GM12891 (cell line): ENCODE measurements around the gene ACER3.
A peak's percentile ranks its signal among the peaks of the same experiment; 100 is the strongest.

Source experiments
- DNase-seq: peaks from one replicate; pipeline ENCODE4 v3.0.0; 2011; ENCODE audit warnings: low spot score; ENCODE audit not compliant: insufficient read length
- FAIRE-seq: peaks from 2 replicates; lab custom pipeline; 2011; peaks lifted over from hg19 to GRCh38; lab: Jason Lieb, UNC
- PAX5 ChIP-seq: IDR thresholded peaks from 2 replicates; pipeline ENCODE4 v1.6.1; 2011; ENCODE audit warnings: low read length, moderate library complexity, mild to moderate bottlenecking; ENCODE audit not compliant: insufficient read depth, severe bottlenecking
- POLR2A ChIP-seq: IDR thresholded peaks from 2 replicates; pipeline ENCODE4 v1.6.1; 2011; ENCODE audit warnings: low read depth, low read length, control low read depth
- POLR2AphosphoS5 ChIP-seq: IDR thresholded peaks from 2 replicates; pipeline ENCODE4 v1.6.1; 2011; ENCODE audit warnings: low read depth, low read length, control low read depth
- POU2F2 ChIP-seq: IDR thresholded peaks from 2 replicates; pipeline ENCODE4 v1.6.1; 2011; ENCODE audit warnings: low read depth, mild to moderate bottlenecking, control low read depth, low read length, moderate library complexity
- SPI1 ChIP-seq: IDR thresholded peaks from 2 replicates; pipeline ENCODE4 v1.6.1; 2011; ENCODE audit warnings: low read depth, low read length, control low read depth
- TAF1 ChIP-seq: IDR thresholded peaks from 2 replicates; pipeline ENCODE4 v1.6.1; 2011; ENCODE audit warnings: low read depth, low read length, control low read depth

Gene ACER3

GRCh38 chr11:77019976-77020595 lies 159.4 kb downstream of the ACER3 start:
- FAIRE-seq (no peak), DNase-seq (no peak)
- TF ChIP-seq SPI1 (no peak), TAF1 (no peak), PAX5 (no peak), POU2F2 (no peak), POLR2AphosphoS5 (no peak), POLR2A (no peak)

DNA sequence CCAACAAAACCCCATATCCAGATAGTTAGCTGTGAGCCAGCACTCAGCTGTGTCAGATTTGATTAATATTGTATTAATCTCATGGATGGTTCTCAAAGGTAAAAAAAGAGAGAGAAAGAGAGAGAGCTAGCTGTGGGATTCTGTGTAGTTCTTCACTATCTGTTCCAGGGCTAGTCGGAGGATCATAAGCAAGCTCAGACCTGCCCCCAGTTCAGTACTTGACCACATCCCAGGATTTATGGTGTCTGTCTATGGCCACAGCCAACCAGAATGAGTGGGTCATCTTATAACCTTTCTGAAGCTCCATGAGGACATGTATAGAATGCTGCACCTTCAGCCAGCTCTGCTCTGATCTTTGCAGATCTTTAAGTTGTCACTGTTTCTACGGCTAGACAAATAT lies 160.0 kb downstream of the ACER3 start:
- FAIRE-seq (no peak), DNase-seq (no peak)
- no peak for TF ChIP-seq PAX5
- TF ChIP-seq POLR2A = no peak
- no peak for TF ChIP-seq TAF1
- no peak for TF ChIP-seq SPI1
- TF ChIP-seq POLR2AphosphoS5 = no peak
- TF ChIP-seq POU2F2 = no peak

GRCh38 chr11:77024745-77025144 lies 164.0 kb downstream of the ACER3 start:
- DNase-seq (no peak), FAIRE-seq (peak; percentile 75)
- TF ChIP-seq PAX5 (no peak), POLR2AphosphoS5 (no peak), SPI1 (no peak), POLR2A (no peak), POU2F2 (no peak), TAF1 (no peak)

DNA sequence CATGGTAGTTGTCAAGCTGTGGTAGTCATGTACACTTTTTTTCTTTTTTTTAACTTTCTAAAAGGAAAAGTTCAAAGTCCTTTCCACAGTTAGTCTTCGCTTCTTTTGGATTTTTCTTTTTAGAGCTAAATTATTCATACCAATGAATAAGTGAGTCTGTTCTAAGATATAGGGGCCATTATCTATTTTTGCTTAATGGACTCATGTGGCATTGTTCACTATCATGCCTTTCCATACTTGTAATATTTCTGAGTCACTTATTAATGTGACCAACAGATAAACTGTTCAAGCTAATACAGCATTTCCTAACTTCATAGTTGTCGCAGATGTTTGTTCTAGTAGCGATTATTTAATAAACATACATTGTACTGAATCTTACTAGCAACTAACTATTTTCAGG lies 165.5 kb downstream of the ACER3 start:
- FAIRE-seq = no peak
- TF ChIP-seq PAX5 = no peak
- no peak for TF ChIP-seq TAF1
- TF ChIP-seq SPI1 = no peak
- TF ChIP-seq POLR2AphosphoS5 = no peak
- TF ChIP-seq POU2F2 = no peak
- TF ChIP-seq POLR2A = no peak
- no peak for DNase-seq

GRCh38 chr11:77026743-77027142 lies 166.0 kb downstream of the ACER3 start:
- FAIRE-seq (no peak), DNase-seq (no peak)
- no peak for TF ChIP-seq SPI1
- no peak for TF ChIP-seq POLR2AphosphoS5
- no peak for TF ChIP-seq POLR2A
- TF ChIP-seq PAX5 = no peak
- TF ChIP-seq POU2F2 = no peak
- TF ChIP-seq TAF1 = no peak

DNA sequence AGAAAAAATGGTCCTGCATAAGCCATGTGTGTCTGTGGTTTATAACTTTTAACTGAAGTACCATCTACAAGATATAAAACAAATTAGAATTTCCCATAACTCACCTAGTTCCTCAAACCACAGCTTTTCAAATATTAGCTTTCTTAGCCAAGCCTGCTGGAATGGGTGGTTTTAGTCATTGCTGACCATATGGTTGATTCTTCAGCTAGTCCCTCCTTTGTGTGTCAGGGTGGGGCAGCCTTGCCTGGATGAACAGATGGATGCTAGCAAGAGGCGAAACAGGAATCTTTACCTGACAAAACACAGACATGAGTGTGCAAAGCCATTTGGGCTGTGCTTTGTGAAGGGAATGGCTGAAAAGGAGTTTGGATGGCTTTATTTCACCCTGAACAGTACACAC lies 166.6 kb downstream of the ACER3 start:
- no peak for DNase-seq
- no peak for FAIRE-seq
- no peak for TF ChIP-seq POU2F2
- TF ChIP-seq POLR2AphosphoS5 = no peak
- TF ChIP-seq PAX5 = no peak
- no peak for TF ChIP-seq TAF1
- no peak for TF ChIP-seq POLR2A

DNA sequence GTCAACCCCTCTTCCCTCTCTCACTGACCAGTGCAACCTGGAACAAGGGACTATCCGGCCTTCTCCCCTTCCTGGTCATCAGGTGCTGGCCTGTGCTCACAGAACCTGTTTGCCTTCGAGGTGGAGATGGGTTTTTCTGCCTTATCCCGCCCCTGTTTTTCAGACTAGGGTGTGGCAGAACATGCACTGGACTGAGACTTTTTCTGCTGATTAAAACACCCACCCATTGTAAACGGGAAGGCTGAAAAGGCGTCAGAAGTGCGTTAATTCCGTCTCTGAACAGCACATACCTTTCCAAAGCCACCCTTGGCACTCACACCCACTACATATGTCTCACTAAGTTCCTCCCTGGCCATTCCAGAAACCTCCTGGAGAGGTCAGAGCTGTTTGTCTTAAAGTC lies 169.1 kb downstream of the ACER3 start:
- no peak for DNase-seq
- no peak for FAIRE-seq

DNA sequence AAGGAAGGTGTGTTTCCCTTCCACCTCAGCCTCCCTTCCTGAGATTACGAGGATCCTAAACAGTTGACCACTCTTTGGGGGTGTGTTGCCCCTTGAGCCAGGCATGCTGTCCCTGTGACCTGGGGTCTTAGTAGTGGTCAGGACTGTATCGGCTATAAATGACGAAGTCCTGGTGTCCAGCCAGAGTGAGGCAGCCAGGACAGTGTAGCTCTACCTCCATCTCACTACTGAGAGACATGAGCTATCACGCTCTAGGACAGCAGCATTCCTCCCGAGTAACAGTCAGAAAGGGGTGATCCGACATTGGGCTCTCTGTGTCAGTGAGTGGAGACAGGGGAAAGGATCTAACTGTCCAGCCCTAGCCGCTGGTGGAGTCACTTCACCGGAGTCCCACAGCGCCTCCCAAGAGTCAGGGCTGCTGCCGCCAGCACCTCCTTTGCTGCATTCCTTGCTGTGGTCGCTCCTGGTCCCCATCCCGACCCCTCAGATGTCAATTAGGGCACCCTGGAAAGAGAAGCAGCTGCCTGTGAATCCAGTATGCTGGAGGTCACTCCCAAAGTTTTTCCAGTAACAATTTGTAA lies 170.2 kb downstream of the ACER3 start:
- DNase-seq = no peak
- FAIRE-seq = no peak

More for the DNA sequence above, 169.1 kb downstream of the ACER3 start:
- TF ChIP-seq TAF1 = no peak
- TF ChIP-seq POLR2AphosphoS5 = no peak
- TF ChIP-seq SPI1 = no peak
- TF ChIP-seq POLR2A = no peak
- no peak for TF ChIP-seq PAX5
- TF ChIP-seq POU2F2 = no peak

DNA sequence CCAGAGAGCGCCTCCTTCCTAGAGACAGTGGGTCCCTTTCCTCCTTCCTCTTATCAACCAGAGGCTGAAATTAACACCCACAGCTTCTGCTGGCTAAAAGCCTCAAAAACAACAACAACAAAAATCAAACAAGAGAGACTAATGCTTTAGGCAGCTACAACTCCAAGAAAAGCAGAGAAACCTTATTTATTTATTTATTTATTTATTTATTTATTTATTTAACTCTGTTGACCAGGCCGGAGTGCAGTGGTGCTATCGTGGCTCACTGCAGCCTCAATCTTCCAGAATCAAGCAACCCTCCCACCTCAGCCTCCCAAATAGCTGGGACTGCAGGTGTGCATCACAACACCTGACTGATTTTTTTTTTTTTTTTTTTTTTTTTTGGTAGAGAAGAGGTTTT lies 170.9 kb downstream of the ACER3 start:
- no peak for DNase-seq
- TF ChIP-seq POU2F2 (no peak), SPI1 (no peak), PAX5 (no peak), POLR2AphosphoS5 (no peak), TAF1 (no peak), POLR2A (no peak)
- no peak for FAIRE-seq

More for the DNA sequence above, 170.2 kb downstream of the ACER3 start:
- TF ChIP-seq POU2F2 (no peak), TAF1 (no peak), SPI1 (no peak), PAX5 (no peak), POLR2AphosphoS5 (no peak), POLR2A (no peak)

GRCh38 chr11:77035039-77035438 lies 174.3 kb downstream of the ACER3 start:
- DNase-seq (no peak), FAIRE-seq (no peak)
- TF ChIP-seq PAX5 = no peak
- no peak for TF ChIP-seq POU2F2
- no peak for TF ChIP-seq TAF1
- no peak for TF ChIP-seq POLR2A
- TF ChIP-seq SPI1 = no peak
- no peak for TF ChIP-seq POLR2AphosphoS5
